Raji (cell line): ENCODE data around the gene PCDHA8.

Source experiments
- POLR2A ChIP-seq: IDR thresholded peaks from 2 replicates; pipeline ENCODE4 v1.6.1; 2011; ENCODE audit warnings: low read depth, low read length, control low read depth; ENCODE audit not compliant: insufficient read depth

The PCDHA8 gene, protein sequence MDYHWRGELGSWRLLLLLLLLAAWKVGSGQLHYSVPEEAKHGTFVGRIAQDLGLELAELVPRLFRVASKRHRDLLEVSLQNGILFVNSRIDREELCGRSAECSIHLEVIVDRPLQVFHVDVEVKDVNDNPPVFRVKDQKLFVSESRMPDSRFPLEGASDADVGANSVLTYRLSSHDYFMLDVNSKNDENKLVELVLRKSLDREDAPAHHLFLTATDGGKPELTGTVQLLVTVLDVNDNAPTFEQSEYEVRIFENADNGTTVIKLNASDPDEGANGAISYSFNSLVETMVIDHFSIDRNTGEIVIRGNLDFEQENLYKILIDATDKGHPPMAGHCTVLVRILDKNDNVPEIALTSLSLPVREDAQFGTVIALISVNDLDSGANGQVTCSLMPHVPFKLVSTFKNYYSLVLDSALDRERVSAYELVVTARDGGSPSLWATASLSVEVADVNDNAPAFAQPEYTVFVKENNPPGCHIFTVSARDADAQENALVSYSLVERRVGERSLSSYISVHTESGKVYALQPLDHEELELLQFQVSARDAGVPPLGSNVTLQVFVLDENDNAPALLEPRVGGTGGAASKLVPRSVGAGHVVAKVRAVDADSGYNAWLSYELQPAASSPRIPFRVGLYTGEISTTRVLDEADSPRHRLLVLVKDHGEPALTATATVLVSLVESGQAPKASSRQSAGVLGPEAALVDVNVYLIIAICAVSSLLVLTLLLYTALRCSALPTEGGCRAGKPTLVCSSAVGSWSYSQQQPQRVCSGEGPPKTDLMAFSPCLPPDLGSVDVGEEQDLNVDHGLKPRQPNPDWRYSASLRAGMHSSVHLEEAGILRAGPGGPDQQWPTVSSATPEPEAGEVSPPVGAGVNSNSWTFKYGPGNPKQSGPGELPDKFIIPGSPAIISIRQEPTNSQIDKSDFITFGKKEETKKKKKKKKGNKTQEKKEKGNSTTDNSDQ

DNA sequence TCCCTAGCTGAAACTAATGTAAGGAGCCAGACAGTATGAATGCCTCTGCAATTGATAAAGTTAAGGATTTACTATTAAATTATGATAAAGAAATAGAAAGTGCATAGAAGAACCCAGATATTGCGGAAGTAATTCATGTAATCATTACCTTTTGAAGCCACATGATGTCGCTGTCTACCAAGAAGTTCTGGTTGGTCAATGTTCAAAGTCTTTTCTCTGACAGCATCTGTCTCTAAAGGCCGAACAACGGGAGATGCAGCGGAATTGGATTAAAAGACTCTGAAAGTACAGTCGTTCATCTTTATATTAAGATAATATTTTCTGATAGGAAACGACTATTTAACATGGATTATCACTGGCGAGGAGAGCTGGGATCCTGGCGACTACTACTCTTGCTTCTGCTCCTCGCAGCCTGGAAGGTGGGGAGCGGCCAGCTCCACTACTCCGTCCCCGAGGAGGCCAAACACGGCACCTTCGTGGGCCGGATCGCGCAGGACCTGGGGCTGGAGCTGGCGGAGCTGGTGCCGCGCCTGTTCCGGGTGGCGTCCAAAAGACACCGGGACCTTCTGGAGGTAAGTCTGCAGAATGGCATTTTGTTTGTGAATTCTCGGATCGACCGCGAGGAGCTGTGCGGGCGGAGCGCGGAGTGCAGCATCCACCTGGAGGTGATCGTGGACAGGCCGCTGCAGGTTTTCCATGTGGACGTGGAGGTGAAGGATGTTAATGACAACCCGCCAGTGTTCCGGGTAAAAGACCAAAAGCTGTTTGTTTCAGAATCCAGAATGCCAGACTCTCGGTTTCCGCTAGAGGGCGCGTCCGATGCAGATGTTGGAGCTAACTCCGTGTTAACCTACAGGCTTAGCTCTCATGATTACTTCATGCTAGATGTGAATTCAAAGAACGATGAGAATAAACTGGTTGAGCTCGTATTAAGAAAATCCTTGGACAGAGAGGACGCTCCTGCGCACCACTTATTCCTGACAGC lies at the start of gene PCDHA8:
TSS of gene PCDHA8 (plus strand) at position 210 of the 985 bp plus-strand sequence. CDS start at position 345, 135 bp downstream.
- TF ChIP-seq POLR2A = no peak

DNA sequence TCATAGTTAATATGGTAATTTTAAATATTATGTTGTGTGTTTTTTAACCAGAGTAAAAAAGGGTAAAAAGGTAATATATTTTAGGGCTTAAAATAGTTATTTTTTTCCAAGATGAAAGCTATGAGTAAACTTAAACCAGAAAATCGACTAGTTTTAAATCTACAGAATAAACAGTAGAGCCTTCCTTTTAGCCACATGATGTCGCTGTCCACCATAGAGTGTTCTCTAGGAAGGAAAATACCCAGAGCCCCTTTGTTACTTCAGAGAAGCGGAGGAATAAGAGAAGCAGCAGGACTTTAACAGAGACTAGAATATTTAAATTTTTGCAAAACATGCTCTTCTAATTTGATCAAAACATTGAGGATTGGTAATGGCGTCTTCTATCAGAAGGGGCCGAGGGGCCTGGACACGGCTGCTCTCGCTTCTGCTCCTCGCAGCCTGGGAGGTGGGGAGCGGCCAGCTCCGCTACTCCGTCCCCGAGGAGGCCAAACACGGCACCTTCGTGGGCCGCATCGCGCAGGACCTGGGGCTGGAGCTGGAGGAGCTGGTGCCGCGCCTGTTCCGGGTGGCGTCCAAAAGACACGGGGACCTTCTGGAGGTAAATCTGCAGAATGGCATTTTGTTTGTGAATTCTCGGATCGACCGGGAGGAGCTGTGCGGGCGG lies 46.3 kb upstream of the PCDHA8 start, which contains the start of gene PCDHA2:
TSS of gene PCDHA2 (plus strand) at position 258 of the 664 bp plus-strand sequence.
- no peak for TF ChIP-seq POLR2A

DNA sequence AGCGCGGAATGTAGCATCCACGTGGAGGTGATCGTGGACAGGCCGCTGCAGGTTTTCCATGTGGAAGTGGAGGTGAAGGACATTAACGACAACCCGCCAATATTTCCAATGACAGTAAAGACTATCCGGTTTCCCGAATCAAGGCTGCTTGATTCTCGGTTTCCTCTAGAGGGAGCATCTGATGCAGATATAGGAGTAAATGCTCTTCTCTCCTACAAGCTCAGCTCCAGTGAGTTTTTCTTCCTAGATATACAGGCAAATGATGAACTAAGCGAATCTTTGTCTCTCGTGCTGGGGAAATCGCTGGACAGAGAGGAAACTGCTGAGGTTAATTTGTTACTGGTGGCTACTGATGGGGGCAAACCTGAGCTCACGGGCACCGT lies 45.7 kb upstream of the PCDHA8 start:
- TF ChIP-seq POLR2A = no peak

DNA sequence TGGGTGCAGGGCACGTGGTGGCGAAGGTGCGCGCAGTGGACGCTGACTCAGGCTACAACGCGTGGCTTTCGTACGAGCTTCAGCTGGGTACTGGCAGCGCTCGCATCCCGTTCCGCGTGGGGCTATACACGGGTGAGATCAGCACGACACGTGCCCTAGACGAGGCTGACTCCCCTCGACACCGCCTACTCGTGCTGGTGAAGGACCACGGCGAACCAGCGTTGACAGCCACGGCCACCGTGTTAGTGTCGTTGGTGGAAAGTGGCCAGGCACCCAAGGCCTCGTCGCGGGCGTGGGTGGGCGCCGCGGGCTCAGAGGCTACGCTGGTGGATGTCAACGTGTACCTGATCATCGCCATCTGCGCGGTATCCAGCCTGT lies 44.3 kb upstream of the PCDHA8 start:
- no peak for TF ChIP-seq POLR2A

DNA sequence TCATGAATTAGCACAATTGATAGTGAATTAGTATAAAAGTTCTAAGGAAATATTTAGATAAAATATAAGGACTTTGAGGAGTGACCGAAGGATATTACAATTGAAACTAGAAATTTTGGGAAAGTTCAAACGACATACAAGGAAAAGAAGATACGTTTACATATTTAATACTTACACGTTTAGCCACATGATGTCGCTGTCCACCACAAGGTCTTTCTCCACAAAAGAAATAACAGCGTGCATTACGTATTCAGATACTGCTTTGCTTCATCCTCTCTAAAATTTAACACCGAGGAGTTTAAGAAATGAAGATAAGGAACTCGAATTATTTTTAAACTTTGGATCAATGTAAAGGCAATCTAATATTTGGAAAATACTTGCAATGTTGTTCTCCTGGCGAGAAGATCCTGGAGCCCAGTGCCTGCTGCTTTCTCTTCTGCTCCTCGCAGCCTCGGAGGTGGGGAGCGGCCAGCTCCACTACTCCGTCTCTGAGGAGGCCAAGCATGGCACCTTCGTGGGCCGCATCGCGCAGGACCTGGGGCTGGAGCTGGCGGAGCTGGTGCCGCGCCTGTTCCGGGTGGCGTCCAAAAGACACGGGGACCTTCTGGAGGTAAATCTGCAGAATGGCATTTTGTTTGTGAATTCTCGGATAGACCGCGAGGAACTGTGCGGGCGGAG lies 40.0 kb upstream of the PCDHA8 start, which contains the start of gene PCDHA3:
TSS of gene PCDHA3 (plus strand) at position 242 of the 678 bp plus-strand sequence.
- TF ChIP-seq POLR2A = no peak

DNA sequence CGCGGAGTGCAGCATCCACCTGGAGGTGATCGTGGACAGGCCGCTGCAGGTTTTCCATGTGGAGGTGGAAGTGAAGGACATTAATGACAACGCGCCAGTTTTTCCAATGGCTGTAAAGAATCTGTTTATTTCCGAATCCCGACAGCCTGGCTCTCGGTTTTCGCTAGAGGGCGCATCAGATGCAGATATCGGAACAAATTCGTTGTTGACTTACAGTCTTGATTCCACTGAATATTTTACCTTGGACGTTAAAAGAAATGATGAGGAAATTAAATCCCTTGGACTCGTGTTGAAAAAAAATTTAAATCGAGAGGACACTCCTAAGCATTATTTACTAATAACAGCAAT lies 39.5 kb upstream of the PCDHA8 start:
- TF ChIP-seq POLR2A = no peak

DNA sequence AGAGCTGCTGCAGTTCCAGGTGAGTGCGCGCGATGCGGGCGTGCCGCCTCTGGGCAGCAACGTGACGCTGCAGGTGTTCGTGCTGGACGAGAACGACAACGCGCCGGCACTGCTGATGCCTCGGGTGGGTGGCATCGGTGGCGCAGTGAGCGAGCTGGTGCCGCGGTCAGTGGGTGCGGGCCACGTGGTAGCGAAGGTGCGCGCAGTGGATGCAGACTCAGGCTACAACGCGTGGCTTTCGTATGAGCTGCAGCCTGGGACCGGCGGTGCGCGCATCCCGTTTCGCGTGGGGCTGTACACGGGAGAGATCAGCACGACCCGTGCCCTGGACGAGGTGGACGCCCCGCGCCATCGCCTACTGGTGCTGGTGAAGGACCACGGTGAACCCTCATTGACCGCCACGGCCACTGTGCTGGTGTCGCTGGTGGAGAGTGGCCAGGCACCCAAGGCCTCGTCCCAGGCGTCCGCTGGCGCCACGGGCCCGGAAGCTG lies 38.2 kb upstream of the PCDHA8 start:
- TF ChIP-seq POLR2A = no peak

DNA sequence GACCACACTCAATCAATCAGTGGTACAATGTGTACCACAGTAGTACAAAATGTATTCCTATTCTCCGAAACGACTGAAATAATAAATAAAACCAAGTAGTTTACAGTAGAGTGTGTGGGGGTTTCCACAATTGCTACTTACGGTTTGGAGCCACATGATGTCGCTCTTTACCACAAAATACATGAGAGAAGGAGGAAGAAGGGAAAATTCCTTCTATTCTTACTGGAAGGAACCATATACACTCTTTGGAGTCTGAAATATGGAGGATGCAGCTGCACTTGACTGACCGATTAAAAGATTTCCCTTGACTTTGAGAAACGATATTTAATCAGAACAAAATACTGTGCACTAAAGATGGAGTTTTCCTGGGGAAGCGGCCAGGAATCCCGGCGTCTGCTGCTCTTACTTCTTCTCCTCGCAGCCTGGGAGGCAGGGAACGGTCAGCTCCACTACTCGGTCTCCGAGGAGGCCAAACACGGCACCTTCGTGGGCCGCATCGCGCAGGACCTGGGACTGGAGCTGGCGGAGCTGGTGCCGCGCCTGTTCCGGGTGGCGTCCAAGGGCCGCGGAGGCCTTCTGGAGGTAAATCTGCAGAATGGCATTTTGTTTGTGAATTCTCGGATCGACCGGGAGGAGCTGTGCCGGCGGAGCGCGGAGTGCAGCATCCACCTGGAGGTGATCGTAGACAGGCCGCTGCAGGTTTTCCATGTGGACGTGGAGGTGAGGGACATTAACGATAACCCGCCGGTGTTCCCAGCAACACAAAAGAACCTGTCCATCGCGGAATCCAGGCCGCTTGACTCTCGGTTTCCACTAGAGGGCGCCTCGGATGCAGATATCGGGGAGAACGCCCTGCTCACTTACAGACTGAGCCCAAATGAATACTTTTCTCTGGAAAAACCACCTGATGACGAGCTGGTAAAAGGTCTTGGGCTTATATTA lies 33.9 kb upstream of the PCDHA8 start, which contains the start of gene PCDHA4:
TSS of gene PCDHA4 (plus strand) at position 235 of the 942 bp plus-strand sequence.
- no peak for TF ChIP-seq POLR2A

DNA sequence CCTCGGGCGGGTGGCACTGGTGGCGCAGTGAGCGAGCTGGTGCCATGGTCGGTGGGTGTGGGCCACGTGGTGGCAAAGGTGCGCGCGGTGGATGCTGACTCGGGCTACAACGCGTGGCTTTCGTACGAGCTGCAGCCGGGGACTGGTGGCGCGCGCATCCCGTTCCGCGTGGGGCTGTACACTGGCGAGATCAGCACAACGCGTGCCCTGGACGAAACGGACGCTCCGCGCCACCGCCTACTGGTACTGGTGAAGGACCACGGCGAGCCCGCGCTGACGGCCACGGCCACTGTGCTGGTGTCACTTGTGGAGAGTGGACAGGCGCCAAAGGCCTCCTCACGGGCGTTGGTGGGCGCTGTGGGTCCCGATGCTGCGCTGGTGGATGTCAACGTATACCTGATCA lies 32.1 kb upstream of the PCDHA8 start:
- no peak for TF ChIP-seq POLR2A

DNA sequence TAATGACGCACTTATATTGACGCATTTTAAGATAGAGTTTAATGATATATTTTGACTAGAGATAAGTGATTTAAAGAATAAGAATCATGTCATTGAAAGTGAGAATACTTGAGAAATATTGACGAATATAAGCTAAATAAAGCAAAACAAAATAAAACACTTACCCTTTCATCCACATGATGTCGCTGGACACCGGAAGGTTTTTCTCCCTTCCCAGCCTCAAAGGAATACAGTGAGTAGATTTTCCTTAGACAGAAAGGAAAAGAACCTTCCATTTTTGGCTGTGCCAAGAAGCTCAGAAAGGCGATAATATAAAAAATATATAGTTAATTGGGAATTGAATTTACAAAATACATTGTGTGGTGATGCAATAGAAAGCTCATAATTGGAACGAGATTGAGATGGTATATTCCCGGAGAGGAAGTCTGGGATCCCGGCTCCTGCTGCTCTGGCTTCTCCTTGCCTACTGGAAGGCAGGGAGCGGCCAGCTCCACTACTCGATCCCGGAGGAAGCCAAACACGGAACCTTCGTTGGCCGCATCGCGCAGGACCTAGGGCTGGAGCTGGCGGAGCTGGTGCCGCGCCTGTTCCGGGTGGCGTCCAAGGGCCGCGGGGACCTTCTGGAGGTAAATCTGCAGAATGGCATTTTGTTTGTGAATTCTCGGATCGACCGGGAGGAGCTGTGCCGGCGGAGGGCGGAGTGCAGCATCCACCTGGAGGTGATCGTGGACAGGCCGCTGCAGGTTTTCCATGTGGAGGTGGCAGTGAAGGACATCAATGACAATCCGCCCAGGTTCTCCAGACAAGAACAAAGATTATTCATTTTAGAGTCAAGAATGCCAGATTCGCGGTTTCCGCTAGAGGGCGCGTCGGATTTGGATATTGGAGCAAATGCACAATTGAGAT lies 19.4 kb upstream of the PCDHA8 start, which contains the start of gene PCDHA5:
TSS of gene PCDHA5 (plus strand) at position 239 of the 906 bp plus-strand sequence.
- TF ChIP-seq POLR2A = no peak

DNA sequence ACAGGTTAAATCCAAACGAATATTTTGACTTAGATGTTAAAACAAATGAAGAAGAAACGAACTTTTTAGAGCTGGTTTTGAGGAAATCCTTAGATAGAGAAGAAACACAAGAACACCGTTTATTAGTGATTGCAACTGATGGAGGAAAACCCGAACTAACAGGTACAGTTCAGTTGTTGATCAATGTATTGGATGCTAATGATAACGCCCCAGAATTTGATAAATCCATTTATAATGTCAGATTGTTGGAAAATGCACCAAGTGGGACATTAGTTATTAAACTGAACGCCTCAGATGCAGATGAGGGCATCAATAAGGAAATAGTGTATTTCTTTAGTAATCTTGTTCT lies 18.7 kb upstream of the PCDHA8 start:
- no peak for TF ChIP-seq POLR2A

DNA sequence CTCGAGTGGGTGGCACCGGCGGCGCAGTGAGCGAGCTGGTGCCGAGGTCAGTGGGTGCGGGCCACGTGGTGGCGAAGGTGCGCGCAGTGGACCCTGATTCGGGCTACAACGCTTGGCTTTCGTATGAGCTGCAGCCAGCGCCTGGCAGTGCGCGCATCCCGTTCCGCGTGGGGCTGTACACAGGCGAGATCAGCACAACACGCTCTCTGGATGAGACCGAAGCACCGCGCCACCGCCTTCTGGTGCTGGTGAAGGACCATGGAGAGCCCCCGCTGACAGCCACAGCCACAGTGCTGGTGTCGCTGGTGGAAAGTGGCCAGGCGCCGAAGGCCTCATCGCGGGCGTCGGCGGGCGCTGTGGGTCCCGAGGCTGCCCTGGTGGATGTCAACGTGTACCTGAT lies 17.5 kb upstream of the PCDHA8 start:
- TF ChIP-seq POLR2A = no peak
